ENCODE data around the gene KRTAP2-2. TPM values are rescaled to one million over a fixed set of nuclear protein-coding genes. Genes with fewer than 3 reads are reported as not detected.

KRTAP2-2 gene
- total RNA-seq, 1 experiment from 2014 or later = not detected

GRCh38 chr17:41020336-41020735, 34.7 kb downstream of the KRTAP2-2 start:
- H3K27ac ChIP-seq (ENCODE audit: low read depth, low read length, poor library complexity, severe bottlenecking) = no peak overlapping the region
- no peaks in the 10 kb centered on the region for H3K9me3 ChIP-seq (ENCODE audit: low read depth, low read length, poor library complexity, severe bottlenecking)
- CTCF ChIA-PET = no interaction called here
- no peak for DNase-seq (ENCODE audit: low spot score)
- no peak overlapping the region for H3K4me3 ChIP-seq (ENCODE audit: low read depth, low read length, poor library complexity, severe bottlenecking)
- no TSS peak for BruUV-seq (replicated peaks)
- H3K4me1 ChIP-seq (ENCODE audit: insufficient read depth, low read length, poor library complexity, severe bottlenecking) = no peaks in the 10 kb centered on the region
- no peaks in the 10 kb centered on the region for H3K27me3 ChIP-seq (replicated peaks; ENCODE audit: insufficient read depth, low read depth, low read length, poor library complexity)
- TF ChIP-seq EZH2 (IDR thresholded peaks at IDR 0.05; ENCODE audit: borderline replicate concordance, low read depth, low read length, poor library complexity, severe bottlenecking) (no peak), CTCF (conservative IDR thresholded peaks at IDR 0.05; ENCODE audit: low read depth, low read length) (no peak)
- no peaks in the 10 kb centered on the region for H3K36me3 ChIP-seq (ENCODE audit: insufficient read depth, low read length, poor library complexity, severe bottlenecking)
- intact Hi-C loops (cut with micrococcal nuclease; ENCODE audit: unreplicated experiment) = no loop called here
- POLR2A ChIA-PET (ENCODE audit: low non-redundant PET) = no interaction called here

GRCh38 chr17:41019415-41019814, 35.6 kb downstream of the KRTAP2-2 start:
- POLR2A ChIA-PET (ENCODE audit: low non-redundant PET) = interaction anchor here (0.5 kb wide), 1 partner anchor 15 kb away, joined by 3 read pairs; no protein-coding TSS in a partner anchor
- no peak for DNase-seq (ENCODE audit: low spot score)
- Histone ChIP-seq H3K27ac (ENCODE audit: low read depth, low read length, poor library complexity, severe bottlenecking) (no peak overlapping the region), H3K27me3 (replicated peaks; ENCODE audit: insufficient read depth, low read depth, low read length, poor library complexity) (no peaks in the 10 kb centered on the region), H3K4me1 (ENCODE audit: insufficient read depth, low read length, poor library complexity, severe bottlenecking) (no peaks in the 10 kb centered on the region), H3K9me3 (ENCODE audit: low read depth, low read length, poor library complexity, severe bottlenecking) (no peaks in the 10 kb centered on the region), H3K4me3 (ENCODE audit: low read depth, low read length, poor library complexity, severe bottlenecking) (no peak overlapping the region), H3K36me3 (ENCODE audit: insufficient read depth, low read length, poor library complexity, severe bottlenecking) (no peaks in the 10 kb centered on the region)
- CTCF ChIA-PET = no interaction called here
- intact Hi-C loops (cut with micrococcal nuclease; ENCODE audit: unreplicated experiment) = no loop called here
- TF ChIP-seq CTCF (conservative IDR thresholded peaks at IDR 0.05; ENCODE audit: low read depth, low read length) (no peak), EZH2 (IDR thresholded peaks at IDR 0.05; ENCODE audit: borderline replicate concordance, low read depth, low read length, poor library complexity, severe bottlenecking) (no peak)
- no TSS peak for BruUV-seq (replicated peaks)

GRCh38 chr17:41018541-41018940, 36.5 kb downstream of the KRTAP2-2 start:
- no peak overlapping the region for H3K4me3 ChIP-seq (ENCODE audit: low read depth, low read length, poor library complexity, severe bottlenecking)
- no peak for DNase-seq (ENCODE audit: low spot score)
- H3K9me3 ChIP-seq (ENCODE audit: low read depth, low read length, poor library complexity, severe bottlenecking) = no peaks in the 10 kb centered on the region
- intact Hi-C loops (cut with micrococcal nuclease; ENCODE audit: unreplicated experiment) = no loop called here
- no TSS peak for BruUV-seq (replicated peaks)
- no peaks in the 10 kb centered on the region for H3K27me3 ChIP-seq (replicated peaks; ENCODE audit: insufficient read depth, low read depth, low read length, poor library complexity)
- H3K27ac ChIP-seq (ENCODE audit: low read depth, low read length, poor library complexity, severe bottlenecking) = no peak overlapping the region
- POLR2A ChIA-PET (ENCODE audit: low non-redundant PET) = no interaction called here
- CTCF ChIA-PET = no interaction called here
- H3K4me1 ChIP-seq (ENCODE audit: insufficient read depth, low read length, poor library complexity, severe bottlenecking) = no peaks in the 10 kb centered on the region
- no peaks in the 10 kb centered on the region for H3K36me3 ChIP-seq (ENCODE audit: insufficient read depth, low read length, poor library complexity, severe bottlenecking)
- TF ChIP-seq EZH2 (IDR thresholded peaks at IDR 0.05; ENCODE audit: borderline replicate concordance, low read depth, low read length, poor library complexity, severe bottlenecking) (no peak), CTCF (conservative IDR thresholded peaks at IDR 0.05; ENCODE audit: low read depth, low read length) (no peak)
